ENCODE results near the gene ANKS1B.

GRCh38 chr12:99709116-99709515 lies 275.6 kb downstream of the ANKS1B start:
- TF ChIP-seq POLR2A (IDR thresholded peaks at IDR 0.05) = no peak
- no peak for TF ChIP-seq CTCF (IDR thresholded peaks at IDR 0.05)

All from Peyer's patch (tissue), 4 donors.